DOHH2 (cell line): ENCODE measurements around the gene SKAP1.
"Not testable (repeated sequence)": the region's sequence is repeated elsewhere in the genome, so short reads cannot be mapped to it uniquely, and the experiment has no call there.

Source experiments
- H3F3A ChIP-seq: fragments of 200-600 bp; sonication (generic), shearing (Covaris generic); 2 replicates; pipeline ENCODE4 v1.6.0; 2016; ENCODE audit warnings: antibody characterized with exemption, mild to moderate bottlenecking; ENCODE audit not compliant: control insufficient read depth, insufficient read depth
- H3K27ac ChIP-seq: fragments of 200-600 bp; sonication (generic); 2 replicates; pipeline ENCODE4 v1.5.1; 2014; ENCODE audit warnings: low read depth, mild to moderate bottlenecking, low read length, moderate library complexity
- H3K27me3 ChIP-seq: fragments of 200-600 bp; sonication (generic); 2 replicates; pipeline ENCODE4 v1.6.1; 2014; ENCODE audit warnings: mild to moderate bottlenecking, low read length, mixed read lengths; ENCODE audit not compliant: control insufficient read depth
- H3K36me3 ChIP-seq: fragments of 200-600 bp; sonication (generic); 2 replicates; pipeline ENCODE4 v1.6.1; 2014; ENCODE audit warnings: mild to moderate bottlenecking, low read length, moderate library complexity, mixed read lengths; ENCODE audit not compliant: control insufficient read depth
- H3K4me1 ChIP-seq: fragments of 200-600 bp; sonication (generic); 2 replicates; pipeline ENCODE4 v1.6.1; 2014; ENCODE audit warnings: mild to moderate bottlenecking, low read length, mixed read lengths; ENCODE audit not compliant: control insufficient read depth
- H3K4me2 ChIP-seq: fragments of 200-600 bp; sonication (generic); 2 replicates; pipeline ENCODE4 v1.6.0; 2014; ENCODE audit warnings: mild to moderate bottlenecking, low read length, moderate library complexity
- H3K4me3 ChIP-seq: fragments of 200-600 bp; sonication (generic); 2 replicates; pipeline ENCODE4 v1.5.1; 2014; ENCODE audit warnings: mild to moderate bottlenecking, low read length, mixed read lengths
- H3K79me2 ChIP-seq: fragments of 200-600 bp; sonication (generic); 2 replicates; pipeline ENCODE4 v1.6.1; 2014; ENCODE audit warnings: mild to moderate bottlenecking, low read length, mixed read lengths; ENCODE audit not compliant: control insufficient read depth
- H3K9me2 ChIP-seq: fragments of 200-600 bp; sonication (generic); replicated peaks from 2 replicates; pipeline ENCODE4 v1.6.1; 2014; ENCODE audit warnings: mild to moderate bottlenecking, low read length, mixed read lengths; ENCODE audit not compliant: control insufficient read depth
- H3K9me3 ChIP-seq: fragments of 200-600 bp; sonication (generic); 2 replicates; pipeline ENCODE4 v1.6.1; 2014; ENCODE audit warnings: antibody characterized with exemption, low read length, mixed read lengths; ENCODE audit not compliant: control insufficient read depth, insufficient read depth
- H4K20me1 ChIP-seq: fragments of 200-600 bp; sonication (generic); 2 replicates; pipeline ENCODE4 v1.6.0; 2014; ENCODE audit warnings: low read depth, mild to moderate bottlenecking, antibody characterized with exemption, low read length, moderate library complexity; ENCODE audit not compliant: control insufficient read depth, insufficient read depth
- CTCF ChIP-seq: fragments of 200-600 bp; sonication (generic); IDR thresholded peaks from one replicate; pipeline ENCODE4 v1.5.1; 2014; ENCODE audit warnings: antibody characterized with exemption, mild to moderate bottlenecking, low read depth, low read length; ENCODE audit not compliant: poor library complexity, severe bottlenecking
- EZH2phosphoT487 ChIP-seq: fragments of 200-600 bp; sonication (generic); IDR thresholded peaks from 2 replicates; pipeline ENCODE4 v1.6.1; 2017; ENCODE audit warnings: borderline replicate concordance, mild to moderate bottlenecking, antibody characterized with exemption, low read length, moderate library complexity, mixed read lengths

SKAP1 gene

DNA sequence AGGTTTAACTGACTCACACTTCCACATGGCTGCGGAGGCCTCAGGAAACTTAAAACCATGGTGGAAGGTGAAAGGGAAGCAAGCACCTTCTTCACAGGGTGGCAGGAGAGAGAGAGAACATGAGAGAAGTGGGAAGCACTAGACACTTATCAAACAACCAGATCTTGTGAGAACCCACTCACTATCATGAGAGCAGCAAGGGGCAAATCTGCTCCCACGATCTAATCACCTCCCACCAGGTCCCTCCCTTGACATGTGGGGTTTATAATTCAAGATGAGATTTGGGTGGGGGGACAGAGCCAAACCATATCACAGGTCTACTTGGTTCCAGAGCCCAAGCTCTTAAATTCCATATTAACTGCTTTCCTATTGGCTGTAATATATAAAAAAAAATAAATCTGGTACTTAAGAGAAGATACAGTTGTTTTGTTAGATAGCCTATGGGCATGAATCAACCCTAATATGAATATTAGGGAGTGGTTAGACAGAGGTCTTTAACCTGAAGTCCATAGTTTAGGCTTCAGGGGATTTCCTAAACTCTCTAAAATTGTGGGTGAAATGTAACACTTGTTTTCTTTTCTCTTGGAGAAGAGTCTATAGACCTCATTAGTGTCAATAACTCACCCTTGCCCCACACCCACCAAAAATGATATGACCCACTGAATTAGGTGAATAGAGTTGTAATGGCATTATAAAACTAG, 56.7 kb downstream of the SKAP1 start:
- no peaks in the 10 kb centered on the region for H4K20me1 ChIP-seq
- TF ChIP-seq CTCF = no peak
- TF ChIP-seq EZH2phosphoT487 = no peak
- H3K4me3 ChIP-seq = no peak overlapping the region
- peaks cover 21% of the 10 kb centered on the region for H3K27me3 ChIP-seq
- H3K79me2 ChIP-seq = no peaks in the 10 kb centered on the region
- H3K4me1 ChIP-seq = no peaks in the 10 kb centered on the region
- no peaks in the 10 kb centered on the region for H3K9me3 ChIP-seq
- no peak overlapping the region for H3K4me2 ChIP-seq
- H3F3A ChIP-seq = no peaks in the 10 kb centered on the region
- no peak overlapping the region for H3K27ac ChIP-seq
- no peaks in the 10 kb centered on the region for H3K9me2 ChIP-seq
- H3K36me3 ChIP-seq = no peaks in the 10 kb centered on the region

GRCh38 chr17:48368967-48369366, 61.0 kb downstream of the SKAP1 start:
- not testable (repeated sequence) for H3K4me1 ChIP-seq, H3F3A ChIP-seq, H3K79me2 ChIP-seq, H3K9me2 ChIP-seq, H4K20me1 ChIP-seq, H3K4me3 ChIP-seq, H3K4me2 ChIP-seq, H3K36me3 ChIP-seq, H3K9me3 ChIP-seq, H3K27ac ChIP-seq
- peaks cover 15% of the 10 kb centered on the region for H3K27me3 ChIP-seq

GRCh38 chr17:48368352-48368908, 61.6 kb downstream of the SKAP1 start:
- peaks cover 18% of the 10 kb centered on the region for H3K27me3 ChIP-seq
- no peak overlapping the region for H3K4me3 ChIP-seq
- H3F3A ChIP-seq = no peaks in the 10 kb centered on the region

More at GRCh38 chr17:48368352-48368908, 61.6 kb downstream of the SKAP1 start:
- TF ChIP-seq EZH2phosphoT487 = no peak
- TF ChIP-seq CTCF = no peak
- Histone ChIP-seq H3K4me2 (no peak overlapping the region), H3K36me3 (no peaks in the 10 kb centered on the region), H3K4me1 (no peaks in the 10 kb centered on the region), H3K9me2 (no peaks in the 10 kb centered on the region), H3K79me2 (no peaks in the 10 kb centered on the region), H3K27ac (no peak overlapping the region), H4K20me1 (no peaks in the 10 kb centered on the region), H3K9me3 (no peaks in the 10 kb centered on the region)
